ENCODE measurements around the gene LRRC37A.
"Not testable (repeated sequence)": the region's sequence is repeated elsewhere in the genome, so short reads cannot be mapped to it uniquely, and the experiment has no call there.

The LRRC37A gene

DNA sequence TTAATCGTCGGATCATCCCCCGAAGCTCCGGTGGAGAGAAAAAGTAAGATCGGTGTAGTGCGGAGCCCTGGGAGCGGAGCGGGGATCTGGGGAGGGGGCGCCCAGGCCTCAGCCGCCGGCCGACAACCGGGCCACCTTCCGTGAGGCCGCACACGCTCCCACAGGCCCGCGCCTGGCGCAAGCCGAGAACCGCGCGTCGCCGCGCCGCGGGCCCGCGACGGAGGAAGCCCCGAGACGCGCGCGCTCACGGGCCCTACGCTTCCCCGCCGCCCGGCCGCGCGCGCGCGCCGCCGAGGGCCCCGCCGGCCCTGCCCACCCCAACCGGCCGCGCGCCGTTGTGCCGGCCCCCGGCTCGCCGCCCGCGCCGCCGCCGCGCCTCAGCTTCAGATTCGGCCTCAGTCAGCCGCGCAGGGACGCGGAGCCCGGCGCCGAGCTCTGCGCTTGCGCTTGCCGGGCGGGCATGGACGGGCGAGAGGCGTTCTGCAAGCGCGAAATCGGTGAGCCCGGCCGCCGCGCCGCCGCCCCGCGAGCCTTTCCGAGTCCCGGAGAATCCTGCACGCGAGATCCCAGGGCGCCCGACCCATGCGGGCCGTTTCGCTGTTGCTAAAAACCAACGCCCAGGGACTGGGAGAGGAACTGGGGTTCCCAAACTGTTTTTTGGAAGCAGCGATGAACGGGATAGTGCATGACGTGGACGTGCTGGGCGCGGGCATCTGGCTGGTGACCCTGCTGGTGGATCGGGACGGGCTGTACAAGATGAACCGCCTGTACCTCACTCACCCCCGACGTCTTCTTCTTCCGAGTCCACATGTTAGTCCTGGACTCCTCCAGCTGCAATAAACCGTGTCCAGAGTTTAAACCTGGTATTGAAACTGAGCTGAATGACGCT lies 28.0 kb upstream of the LRRC37A start:
- in situ Hi-C loops (cut with MboI; ENCODE audit: low pct_unique_long_range_greater_than_20kb, low sequenced_read_pairs, unreplicated experiment) = no loop called here
- TF ChIP-seq, protein P1, sequence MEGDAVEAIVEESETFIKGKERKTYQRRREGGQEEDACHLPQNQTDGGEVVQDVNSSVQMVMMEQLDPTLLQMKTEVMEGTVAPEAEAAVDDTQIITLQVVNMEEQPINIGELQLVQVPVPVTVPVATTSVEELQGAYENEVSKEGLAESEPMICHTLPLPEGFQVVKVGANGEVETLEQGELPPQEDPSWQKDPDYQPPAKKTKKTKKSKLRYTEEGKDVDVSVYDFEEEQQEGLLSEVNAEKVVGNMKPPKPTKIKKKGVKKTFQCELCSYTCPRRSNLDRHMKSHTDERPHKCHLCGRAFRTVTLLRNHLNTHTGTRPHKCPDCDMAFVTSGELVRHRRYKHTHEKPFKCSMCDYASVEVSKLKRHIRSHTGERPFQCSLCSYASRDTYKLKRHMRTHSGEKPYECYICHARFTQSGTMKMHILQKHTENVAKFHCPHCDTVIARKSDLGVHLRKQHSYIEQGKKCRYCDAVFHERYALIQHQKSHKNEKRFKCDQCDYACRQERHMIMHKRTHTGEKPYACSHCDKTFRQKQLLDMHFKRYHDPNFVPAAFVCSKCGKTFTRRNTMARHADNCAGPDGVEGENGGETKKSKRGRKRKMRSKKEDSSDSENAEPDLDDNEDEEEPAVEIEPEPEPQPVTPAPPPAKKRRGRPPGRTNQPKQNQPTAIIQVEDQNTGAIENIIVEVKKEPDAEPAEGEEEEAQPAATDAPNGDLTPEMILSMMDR (IDR thresholded peaks at IDR 0.05; ENCODE audit: extremely low read depth, insufficient read depth, missing control alignments) = no peak
- peak; percentile 97 for DNase-seq (ENCODE audit: low spot score)

DNA sequence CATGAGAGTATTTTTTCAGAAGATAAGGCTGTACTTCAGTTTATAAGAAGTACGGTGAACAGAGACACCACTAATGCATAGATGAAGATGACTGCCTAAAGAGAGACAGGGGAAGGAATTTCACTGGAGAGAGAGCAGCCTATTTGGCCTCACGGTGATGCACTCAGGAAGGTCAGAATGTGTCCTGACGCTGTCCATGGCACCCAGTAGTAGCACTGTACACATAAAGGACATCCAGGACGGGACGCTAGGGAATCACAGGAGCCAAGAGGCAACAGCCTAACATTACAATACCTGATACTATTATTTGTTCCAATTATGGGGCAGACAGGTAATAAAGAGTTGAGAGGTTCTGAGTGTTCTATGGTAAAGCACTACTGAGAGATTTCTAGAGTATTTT lies 24.9 kb upstream of the LRRC37A start:
- no peak for DNase-seq (ENCODE audit: low spot score)
- in situ Hi-C loops (cut with MboI; ENCODE audit: low pct_unique_long_range_greater_than_20kb, low sequenced_read_pairs, unreplicated experiment) = no loop called here
- TF ChIP-seq, protein P1 (IDR thresholded peaks at IDR 0.05; ENCODE audit: extremely low read depth, insufficient read depth, missing control alignments) = no peak

DNA sequence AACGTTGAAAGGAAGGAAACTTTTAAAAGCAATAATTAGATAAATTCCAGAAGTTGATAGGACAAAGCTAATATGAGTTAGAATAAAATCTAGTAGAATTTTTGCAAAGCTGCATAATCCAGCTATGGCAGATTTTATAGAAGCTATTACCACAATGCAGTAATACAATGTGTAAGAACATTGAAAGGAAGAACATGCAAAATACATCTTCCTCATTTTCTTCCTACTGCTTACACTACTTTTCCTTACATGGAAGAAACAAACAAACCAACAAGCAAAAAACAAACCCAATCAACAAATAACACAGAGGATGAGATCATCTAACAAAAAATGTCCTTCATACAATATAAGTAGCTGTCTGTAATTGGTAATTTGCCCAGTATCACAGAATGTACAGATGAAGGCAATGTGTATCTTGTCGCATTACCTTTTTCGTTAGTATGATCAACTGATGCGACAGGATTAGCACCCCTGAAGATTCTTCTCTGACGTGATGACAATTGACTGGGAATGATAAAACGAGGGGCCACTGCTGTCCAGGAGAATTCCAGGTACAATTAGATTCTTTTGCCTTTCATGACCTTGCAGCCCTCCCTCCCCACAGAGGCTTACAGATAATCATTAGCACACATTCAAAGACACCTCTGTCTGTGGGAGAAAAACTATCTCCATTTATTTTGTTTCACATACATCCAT lies 21.2 kb upstream of the LRRC37A start:
- TF ChIP-seq, protein P1 (IDR thresholded peaks at IDR 0.05; ENCODE audit: extremely low read depth, insufficient read depth, missing control alignments) = no peak
- in situ Hi-C loops (cut with MboI; ENCODE audit: low pct_unique_long_range_greater_than_20kb, low sequenced_read_pairs, unreplicated experiment) = no loop called here

DNA sequence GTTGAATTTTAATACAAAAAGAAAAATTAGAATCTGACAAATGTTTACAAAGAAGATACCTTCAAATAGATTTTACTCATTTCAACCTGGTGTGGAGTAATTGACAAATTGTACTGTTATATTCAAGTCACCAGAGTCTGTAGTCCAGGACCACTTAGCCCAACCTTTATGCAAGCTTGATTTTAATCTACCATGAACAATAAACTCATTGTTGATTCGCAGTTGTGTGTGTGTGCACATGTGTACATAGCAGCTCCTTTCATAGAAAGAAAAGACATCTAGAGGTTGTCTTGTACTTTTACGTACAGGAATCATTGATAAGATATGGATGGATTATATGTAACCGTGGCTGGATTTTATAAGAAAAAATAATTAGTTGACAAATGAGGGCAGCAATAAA lies 20.7 kb upstream of the LRRC37A start:
- in situ Hi-C loops (cut with MboI; ENCODE audit: low pct_unique_long_range_greater_than_20kb, low sequenced_read_pairs, unreplicated experiment) = no loop called here
- DNase-seq (ENCODE audit: low spot score) = no peak
- TF ChIP-seq, protein P1 (IDR thresholded peaks at IDR 0.05; ENCODE audit: extremely low read depth, insufficient read depth, missing control alignments) = no peak

More for the DNA sequence above, 21.2 kb upstream of the LRRC37A start:
- no peak for DNase-seq (ENCODE audit: low spot score)

DNA sequence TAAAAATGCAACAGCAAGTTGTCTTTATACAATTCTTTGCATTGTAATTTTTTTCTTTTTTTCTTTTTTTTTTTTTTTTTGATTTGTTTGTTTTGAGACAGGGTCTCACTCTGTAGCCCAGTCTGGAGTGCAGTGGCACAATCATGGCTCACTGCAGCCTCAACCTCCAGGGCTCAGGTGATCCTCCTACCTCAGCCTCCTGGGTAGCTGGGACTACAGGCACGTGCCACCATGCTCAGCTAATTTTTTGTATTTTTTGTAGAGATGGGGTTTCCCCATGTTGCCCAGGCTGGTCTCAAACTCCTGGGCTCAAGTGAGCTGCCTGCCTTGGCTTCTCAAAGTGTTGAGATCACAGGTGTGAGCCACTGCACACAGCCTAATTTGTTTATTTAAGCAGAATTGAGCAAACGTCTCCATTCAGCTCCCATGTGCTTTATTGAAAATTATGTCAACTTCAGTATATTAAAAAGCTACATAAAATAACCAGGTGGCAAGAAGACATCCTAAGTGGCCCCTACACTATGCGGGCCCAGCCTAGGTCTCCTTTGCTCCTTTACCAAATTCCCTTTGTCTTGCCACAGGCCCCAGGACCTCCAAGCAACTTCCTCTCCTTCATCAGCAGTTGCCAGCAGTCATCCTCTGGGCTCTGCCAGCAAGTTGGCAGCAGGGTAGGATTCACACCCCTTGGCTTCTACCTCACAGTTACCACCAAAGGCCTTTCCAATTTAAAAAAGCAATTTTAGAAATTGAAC lies 18.0 kb upstream of the LRRC37A start:
- DNase-seq (ENCODE audit: low spot score); in situ Hi-C loops (cut with MboI; ENCODE audit: low pct_unique_long_range_greater_than_20kb, low sequenced_read_pairs, unreplicated experiment): not testable (repeated sequence)

DNA sequence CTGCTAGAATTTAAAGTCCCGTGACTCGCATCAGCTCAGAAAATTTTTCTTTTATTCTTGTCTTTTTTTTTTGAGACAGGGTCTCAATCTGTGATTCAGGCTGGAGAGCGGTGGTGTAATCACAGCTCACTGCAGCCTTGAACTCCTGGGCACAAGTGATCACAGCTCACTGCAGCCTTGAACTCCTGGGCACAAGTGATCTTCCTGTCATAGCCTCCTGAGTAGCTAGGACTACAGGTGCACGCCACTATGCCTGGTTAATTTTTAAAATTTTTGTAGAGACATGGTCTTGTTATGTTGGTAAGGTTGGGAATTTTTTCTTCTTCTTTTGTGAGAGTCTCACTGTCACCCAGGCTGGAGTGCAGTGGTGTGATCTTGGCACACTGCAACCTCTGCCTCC lies 13.6 kb upstream of the LRRC37A start:
- in situ Hi-C loops (cut with MboI; ENCODE audit: low pct_unique_long_range_greater_than_20kb, low sequenced_read_pairs, unreplicated experiment); DNase-seq (ENCODE audit: low spot score): not testable (repeated sequence)

DNA sequence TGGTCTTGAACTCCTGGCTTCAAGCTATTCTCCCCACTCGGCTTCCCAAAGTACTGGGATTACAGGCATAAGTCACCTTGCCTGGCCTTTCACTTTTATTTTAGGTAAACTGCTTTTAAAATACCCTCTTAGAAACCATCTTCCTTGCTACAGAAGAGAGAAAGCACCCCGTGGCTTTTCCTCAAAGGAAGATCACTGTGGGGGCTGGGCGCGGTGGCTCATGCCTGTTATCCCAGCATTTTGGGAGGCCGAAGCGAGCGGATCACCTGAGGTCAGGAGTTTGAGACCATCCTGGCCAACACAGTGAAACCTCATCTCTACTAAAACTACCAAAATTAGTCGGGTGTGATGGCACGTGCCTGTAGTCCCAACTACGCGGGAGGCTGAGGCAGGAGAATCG lies 12.3 kb upstream of the LRRC37A start:
- in situ Hi-C loops (cut with MboI; ENCODE audit: low pct_unique_long_range_greater_than_20kb, low sequenced_read_pairs, unreplicated experiment); DNase-seq (ENCODE audit: low spot score): not testable (repeated sequence)

DNA sequence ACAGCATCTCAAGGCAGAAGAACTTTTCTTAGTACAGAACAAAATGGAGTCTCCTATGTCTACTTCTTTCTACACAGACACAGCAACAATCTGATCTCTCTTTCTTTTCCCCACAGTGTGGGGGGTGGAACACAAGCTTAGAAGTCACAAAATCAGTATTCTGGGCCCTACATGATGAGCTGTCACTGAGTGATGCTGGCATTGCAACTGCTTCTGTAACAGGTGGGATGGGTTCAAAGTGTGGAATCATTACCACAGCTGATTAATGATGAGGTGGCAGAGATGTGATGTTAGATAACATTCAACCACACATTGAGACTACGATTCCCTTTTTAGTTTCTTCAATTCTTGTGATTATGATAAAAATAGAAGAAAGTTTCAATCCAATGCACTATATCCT lies 10.5 kb upstream of the LRRC37A start:
- in situ Hi-C loops (cut with MboI; ENCODE audit: low pct_unique_long_range_greater_than_20kb, low sequenced_read_pairs, unreplicated experiment); DNase-seq (ENCODE audit: low spot score): not testable (repeated sequence)

DNA sequence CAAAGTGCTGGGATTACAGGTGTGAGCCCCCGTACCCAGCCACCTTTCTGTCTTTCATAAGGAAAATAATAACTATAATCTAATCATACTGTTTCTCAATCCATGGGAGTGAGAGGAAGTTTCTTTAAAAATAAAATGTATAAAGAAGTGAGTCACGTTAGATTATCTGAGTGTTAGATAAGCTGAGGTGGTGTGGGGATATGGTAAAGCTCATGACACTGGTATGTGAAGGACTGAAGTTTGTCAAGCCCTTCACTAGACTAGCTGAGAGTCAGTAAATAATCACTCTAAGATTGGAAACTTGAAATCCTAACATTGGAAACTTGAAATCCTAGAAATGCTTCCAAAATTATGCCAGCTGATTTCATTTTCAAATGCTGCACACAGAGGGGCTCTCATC lies 9.4 kb upstream of the LRRC37A start:
- DNase-seq (ENCODE audit: low spot score); in situ Hi-C loops (cut with MboI; ENCODE audit: low pct_unique_long_range_greater_than_20kb, low sequenced_read_pairs, unreplicated experiment): not testable (repeated sequence)
